HG03280 (cell line): ENCODE measurements around the gene SNAP25.

ENCODE experiments used
- ATAC-seq: cut with Tn5 transposase; IDR thresholded peaks from one replicate; pipeline ENCODE4 v1.9.1; 2021; ENCODE audit warnings: mild to moderate bottlenecking, moderate library complexity; ENCODE audit not compliant: unreplicated experiment

The SNAP25 gene

DNA sequence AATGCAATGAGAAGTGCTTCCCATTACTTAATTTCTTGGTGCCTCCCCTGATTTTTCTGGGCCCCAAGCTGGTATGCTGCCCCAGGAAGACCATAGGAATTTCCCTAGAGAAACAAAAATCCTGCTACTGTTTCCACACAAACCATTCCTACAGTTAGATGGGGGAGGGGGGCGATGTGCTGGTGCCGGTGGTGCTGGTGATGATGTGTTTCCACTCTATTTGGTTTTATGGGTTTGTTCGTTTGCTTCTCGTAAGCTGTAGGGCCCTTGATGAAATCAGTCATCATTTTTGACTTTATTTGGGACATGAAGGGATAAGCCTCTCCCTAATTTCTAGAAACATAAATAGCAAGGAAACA, 110.2 kb downstream of the SNAP25 start:
- ATAC-seq = no peak

DNA sequence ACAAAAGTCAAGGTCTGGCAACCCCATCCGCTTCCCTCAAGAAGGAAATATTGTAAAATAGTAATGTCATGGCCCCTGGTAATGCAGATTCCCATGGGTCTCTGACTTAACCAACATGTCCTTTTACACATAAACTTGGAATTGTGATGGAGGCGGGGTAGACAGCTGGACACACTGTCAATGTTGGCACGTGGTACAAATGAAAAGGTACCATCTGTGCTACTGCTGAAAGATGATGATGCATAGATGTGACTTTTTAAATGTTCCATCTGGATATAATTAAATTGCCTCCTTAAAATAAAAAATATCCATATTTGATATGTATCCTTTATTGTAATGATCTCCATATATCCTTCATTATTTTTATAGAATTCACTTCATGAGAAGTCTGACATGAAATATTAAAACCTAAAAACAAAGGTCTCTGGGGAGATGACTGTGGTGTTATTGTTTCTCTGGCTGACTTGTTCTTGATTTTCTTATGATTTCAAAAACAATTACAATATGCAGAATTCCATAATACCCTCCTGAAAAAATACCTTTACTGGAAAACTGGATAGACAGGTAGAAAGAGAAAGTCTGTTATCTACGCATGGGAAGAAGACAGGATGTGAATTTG, 110.9 kb downstream of the SNAP25 start:
- no peak for ATAC-seq

DNA sequence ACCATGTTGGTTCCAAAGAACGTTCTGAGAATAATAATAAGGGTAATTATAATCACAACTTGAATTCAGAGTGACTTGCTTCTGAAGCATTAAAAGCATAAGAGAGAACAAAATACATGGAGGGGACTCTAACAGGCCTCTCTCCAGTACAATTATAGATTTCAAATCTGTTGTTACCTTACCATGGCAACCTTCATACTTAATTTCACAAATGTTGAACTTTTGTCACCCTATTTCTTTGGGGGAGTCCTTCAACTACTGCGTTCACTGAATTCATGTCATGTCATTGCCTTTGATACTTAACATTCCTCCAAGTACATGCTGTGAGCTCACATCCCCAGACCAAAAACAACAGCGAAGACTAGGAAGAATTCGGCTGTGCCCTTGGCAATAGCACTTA, 111.4 kb downstream of the SNAP25 start:
- no peak for ATAC-seq

DNA sequence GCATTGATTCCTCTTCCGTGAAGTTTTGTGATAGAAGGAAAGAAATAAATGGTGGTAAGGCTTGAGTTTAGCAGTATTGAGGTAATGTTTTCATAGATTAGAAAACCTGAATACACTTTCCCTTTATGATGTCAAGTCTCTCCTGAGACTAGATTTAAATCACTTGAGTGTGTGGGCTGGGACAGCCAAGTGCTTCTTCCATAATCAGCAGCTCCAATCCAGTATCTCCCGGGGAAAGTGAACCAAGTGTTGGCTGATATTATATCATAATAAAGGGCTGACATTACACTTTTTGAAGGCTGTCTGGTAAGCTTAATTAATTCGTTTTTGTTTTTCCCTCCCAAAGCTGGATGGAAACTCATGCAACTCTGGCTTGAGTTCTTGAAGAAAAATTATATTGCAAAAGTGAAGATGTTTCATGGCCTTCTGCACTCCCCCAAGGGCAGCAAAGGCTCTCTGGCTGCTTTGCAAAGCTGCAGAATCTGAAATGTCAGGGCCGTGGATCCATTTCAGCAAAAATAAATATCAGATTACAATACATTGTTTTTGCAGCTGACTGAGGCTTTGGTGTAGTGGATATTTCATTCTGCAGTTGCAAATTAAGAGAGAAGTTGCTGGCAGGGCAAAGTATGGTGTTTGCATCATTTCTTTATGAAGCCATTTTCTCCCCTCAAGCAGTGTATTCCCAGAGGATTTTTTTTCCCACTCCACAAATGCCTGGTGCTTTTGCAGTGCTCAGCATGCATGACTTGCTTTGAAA, 114.2 kb downstream of the SNAP25 start:
- no peak for ATAC-seq

DNA sequence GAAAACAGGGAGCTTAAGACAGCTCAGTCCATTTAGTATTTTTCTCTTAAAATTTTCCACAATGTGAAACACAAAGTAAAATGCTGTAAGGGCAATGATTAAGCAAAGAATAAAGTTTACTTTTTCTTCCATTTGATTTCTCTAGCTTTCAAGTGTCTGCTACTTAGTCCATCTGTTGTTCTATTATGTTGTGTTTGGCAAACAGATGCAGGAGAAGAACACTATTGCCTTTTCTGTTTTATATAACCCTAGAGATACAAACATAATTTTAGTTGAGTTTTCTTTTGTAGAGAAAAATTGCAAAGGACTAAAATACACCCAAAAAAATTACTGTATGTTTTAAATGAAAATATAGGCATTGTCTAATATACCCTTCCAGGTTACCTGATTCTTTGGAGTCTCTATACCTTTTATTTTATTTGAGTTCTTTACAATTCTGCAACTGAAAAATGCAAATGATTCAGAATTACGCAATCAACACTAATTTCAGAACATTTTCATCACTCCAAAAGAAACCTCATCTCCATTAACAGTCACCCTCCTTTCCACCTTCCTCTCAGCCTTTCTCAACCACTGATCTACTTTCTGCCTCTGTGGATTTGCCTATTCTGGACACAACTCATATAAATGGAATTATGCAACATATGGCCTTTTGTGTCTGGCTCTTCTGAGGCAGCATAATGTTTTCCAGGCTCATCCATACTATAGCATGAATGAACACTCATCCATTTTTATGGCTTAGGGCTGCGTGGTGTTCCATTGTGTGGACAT, 118.5 kb downstream of the SNAP25 start:
- ATAC-seq = no peak

DNA sequence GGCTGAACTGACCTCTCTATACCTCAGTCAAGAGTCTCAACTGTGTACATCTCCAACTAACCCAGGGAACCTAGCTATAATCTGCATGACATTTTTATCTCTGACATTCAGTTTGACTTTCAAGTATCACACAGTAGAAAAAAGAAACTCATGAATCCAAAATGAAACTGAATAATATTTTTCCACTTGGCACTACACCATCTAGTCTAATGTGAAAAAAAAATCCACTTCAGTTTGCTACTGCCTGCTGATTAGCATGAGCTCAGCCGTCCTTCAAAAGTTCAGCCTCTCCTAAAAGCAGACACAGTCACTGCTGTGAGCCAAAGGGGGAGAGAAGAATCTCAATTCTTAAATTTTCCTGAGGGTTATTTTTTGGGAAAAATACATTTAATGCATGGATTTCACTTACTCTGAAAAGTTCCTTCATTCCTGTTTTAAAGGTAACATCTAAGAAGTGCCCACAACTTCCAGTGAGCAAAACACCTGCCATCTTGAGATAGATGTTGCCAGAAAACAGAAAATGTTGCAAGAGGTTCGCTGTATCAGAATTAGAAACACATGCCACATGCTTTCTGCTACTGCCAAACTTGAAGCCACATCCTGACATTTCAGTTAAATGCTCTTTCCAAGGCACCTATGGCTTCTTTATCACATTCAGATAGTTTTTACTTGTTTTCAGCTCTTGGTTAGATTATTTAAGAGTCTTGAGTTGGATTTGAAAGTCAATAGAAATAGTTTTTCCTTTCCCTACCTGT, 120.0 kb downstream of the SNAP25 start:
- no peak for ATAC-seq

DNA sequence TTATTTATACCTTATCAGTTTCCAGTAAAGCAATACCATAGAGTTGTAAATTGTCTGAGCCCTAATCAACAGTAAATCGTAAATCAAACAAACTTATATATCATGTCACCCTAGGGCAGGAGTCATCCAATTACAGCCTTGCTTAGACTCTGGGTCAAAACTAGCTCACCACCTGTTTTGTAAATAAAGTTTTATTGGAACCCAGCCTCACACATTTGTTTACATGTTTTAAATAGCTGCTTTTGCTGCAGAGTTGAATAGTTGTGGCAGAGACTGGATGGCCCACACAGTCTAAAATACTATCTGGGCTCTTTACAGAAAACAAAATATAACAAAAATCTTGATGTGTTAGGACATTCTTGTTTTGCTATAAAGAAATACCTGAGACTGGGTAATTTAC, 121.0 kb downstream of the SNAP25 start:
- ATAC-seq = no peak

DNA sequence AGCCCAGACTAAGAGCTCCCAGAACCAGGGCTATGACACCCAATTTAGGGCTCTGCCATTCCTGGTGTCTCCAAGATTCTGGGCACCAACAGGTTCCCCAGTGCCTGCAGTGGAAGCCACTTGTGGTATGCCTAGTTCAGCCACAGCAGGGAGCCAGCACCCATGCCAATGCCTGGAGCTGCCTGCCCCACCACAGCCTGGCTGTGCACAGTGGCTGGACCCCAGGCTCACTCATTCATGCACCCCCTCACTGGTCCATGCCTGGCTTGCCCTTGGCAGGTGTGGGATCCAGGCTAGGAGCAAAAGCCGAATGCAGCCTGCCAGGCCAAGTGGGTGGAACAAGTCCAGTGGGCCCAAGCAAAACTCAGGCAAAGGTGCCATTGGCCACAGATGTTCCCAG, 123.5 kb downstream of the SNAP25 start:
- ATAC-seq = no peak

DNA sequence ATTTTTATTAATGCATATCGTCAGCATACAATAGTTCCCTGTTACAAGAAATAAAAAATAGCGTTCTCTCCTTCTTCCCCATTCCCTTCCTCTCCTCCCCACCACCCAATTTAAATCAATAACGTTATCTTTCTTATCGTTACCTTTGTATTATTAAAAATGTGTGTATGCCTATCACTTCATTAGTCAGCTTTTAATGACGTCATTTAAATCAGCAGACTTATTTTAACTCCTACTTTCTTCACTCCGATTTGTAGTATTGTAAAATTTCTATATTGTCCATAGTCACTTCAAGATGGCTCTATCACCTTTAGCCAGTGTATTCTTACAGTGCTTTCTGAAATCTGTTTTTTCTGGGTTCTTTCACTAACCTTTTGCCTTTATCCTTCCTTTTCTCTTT, 126.3 kb downstream of the SNAP25 start:
- ATAC-seq = no peak

DNA sequence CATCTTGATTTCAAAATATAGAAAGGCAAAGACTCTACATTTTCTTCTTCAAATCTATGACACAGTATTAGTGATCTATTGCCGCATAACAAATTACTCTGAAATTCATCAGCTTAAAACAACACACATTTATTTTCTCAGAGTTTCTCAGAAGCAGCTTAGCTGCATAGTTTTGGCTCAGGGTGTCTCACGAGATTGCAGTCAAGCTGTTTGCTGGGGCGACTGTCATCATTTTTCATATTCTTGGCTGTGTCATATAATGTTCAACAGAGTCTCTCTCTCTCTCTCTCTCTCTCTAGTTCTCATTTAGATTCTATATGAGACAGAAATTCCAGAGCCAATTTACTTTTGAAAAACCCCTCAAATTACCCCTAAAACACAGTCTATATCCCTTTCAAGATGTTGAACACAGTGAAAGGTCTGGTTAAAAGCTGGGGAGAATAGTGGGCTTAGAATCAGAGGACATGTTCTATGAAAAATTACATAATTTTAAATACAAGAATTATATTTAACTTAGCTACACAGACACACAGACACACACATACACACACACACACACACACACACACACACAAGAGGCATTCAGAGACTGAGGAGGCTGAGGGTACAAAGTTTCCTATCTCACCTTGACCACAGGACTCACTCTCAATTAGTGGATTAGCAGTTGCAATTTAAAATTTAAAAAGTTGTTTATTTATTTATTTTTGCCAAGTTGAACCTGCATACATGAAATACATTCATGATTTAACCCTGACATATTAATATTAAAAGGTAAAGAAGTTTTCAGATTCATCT, 128.7 kb downstream of the SNAP25 start:
- no peak for ATAC-seq

DNA sequence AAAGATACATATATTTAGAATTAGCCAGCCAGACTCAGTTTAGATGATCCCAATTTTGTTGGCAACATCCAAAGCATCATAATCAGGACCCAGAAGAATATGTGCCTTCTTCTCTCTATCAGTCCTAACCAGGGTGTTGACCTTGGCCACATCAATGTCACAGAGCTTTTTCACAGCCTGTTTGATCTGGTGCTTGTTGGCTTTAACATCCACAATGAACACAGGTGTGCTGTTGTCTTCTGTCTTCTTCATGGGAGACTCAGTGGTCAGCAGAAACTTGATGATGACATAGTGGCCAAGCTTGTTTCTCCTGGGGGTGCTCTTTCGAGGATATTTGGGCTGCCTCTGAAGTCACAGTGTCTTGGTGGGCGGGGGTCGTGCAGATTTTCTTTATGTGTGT, 130.5 kb downstream of the SNAP25 start:
- ATAC-seq = no peak

DNA sequence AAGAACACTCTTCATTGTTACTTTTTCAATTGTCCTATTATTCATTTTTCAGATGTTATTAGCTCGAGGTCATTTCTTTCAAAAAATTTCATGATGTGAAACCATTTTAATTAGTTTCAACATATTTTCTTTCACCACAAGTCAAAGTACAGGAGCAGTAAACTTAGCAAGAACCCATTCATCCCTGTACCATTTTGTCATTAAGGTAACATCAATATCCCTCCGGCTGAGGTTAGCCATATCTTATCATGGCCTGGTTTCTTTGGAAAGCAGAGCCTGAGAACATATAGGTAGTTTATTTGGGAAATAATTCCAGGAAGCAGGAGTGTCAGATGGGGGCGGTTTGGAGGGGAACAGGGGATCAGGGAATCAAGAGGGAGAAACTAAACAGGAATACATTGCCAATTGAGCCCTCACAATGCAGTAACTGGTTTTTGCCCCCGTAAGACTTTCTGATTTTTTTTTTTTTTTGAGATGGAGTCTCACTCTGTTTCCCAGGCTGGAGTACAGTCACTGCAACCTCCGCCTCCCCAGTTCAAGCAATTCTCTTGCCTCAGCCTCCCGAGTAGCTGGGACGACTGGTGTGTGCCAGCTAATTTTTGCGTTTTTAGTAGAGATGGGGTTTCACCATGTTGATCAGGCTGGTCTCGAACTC, 131.7 kb downstream of the SNAP25 start:
- no peak for ATAC-seq

DNA sequence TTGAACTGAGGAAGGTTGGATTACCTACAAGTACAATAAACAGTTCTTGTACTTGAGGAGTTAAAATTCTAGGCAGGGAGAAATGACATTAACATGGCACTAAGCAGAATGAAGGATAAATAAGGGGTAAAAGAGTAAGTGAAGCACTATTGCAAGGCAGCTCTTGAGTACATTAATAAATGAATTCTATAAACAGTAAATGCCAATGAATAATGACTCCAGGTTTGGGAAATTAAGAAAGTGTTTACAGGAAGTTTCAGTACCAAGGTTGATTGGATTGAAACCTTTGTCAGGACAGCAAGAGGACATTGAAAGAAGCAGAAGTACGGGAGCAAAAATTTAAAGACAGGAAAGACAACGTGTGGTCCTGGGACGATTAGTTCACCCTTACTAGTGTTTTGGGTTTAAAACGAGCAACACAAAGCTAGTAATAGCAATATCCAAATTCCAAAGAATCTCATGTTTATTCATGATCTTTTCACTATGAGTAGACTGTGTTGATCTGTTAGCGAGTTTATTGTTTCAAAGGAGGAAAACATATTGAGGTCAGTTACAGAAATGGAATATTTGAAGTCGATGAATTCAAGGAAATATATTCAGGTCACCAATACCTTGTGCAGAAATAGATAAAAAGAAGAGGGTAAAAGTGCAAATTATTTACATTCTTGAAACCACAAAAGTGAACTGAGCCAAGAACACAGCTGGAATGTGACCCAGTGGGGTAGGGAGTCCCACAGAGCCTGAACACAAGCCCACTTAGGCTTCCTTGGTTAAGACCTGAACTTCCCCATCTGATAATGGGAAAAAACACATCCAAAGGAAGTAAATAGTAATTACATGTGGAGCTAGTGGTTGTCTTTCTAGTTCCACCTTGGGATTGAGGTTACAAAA, 134.5 kb downstream of the SNAP25 start:
- no peak for ATAC-seq

DNA sequence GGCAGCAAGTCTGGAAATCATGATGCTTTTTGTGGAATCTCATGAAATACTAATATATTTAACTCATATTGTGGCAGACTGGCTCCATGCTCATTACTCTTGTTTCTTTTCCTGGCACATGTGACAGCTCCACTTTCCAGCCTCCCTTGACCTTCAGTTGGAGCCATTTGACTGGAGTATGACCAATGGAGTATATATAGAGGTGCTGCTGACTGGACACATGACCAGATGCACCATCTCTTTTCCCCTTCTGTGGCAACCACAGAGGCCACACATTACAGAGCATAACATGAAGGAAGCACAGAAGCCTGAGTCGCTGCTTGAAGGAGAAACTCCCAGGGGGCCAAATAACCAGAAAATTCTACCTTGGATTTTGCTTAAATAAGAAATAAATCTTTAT, 138.0 kb downstream of the SNAP25 start:
- ATAC-seq = no peak
